ENCODE data around the gene SBNO2. TPM values are rescaled to one million over a fixed set of nuclear protein-coding genes. Genes with fewer than 3 reads are reported as not detected.

SBNO2 gene
- total and polyA plus RNA-seq, 2 donors (not counting 3 experiments of a cell fraction or from before 2014, with no cell fraction given): 31.4 to 65.7 TPM

DNA sequence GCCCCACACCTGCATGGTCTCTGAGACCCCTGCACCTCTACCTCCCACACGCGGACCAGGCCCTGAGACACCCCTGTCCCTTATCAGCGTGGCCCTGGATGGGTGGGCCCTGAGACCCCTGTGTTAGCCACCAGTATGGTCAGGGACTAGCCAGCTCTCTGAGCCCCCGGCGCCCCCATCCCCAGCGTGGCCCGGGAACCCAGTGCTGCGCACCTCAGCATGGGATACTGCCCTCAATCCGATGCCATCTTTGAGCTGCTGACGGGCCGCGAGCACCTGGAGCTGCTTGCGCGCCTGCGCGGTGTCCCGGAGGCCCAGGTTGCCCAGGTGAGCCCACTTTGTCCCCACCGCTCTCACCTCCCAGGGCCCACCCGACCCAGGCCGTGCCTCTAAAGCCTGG is 112.1 kb downstream of the SBNO2 start:
- H3K9ac ChIP-seq (replicated peaks; ENCODE audit: extremely low read depth, insufficient read depth, low read length): no peak overlapping the region
- no peaks in the 10 kb centered on the region for H3K9me3 ChIP-seq (replicated peaks; ENCODE audit: control insufficient read depth, insufficient read depth, low read length)
- ChIA-PET CTCF (no interaction called here), POLR2A (no interaction called here)
- H3K4me1 ChIP-seq (ENCODE audit: control insufficient read depth, extremely low read depth, insufficient read depth, low read length): peaks cover 17% of the 10 kb centered on the region
- H3K9me1 ChIP-seq (replicated peaks; ENCODE audit: control insufficient read depth, extremely low read depth, insufficient read depth, low read length): no peaks in the 10 kb centered on the region
- H3K79me2 ChIP-seq (ENCODE audit: control insufficient read depth, insufficient read depth, low read length): no peaks in the 10 kb centered on the region
- intact Hi-C loops (cut with micrococcal nuclease): no loop called here
- no peak for TF ChIP-seq MYC (IDR thresholded peaks at IDR 0.05; ENCODE audit: low read depth, low read length)
- no peak for TF ChIP-seq FOS (IDR thresholded peaks at IDR 0.05; ENCODE audit: borderline replicate concordance, insufficient read depth, low read length)
- TF ChIP-seq, protein P1, sequence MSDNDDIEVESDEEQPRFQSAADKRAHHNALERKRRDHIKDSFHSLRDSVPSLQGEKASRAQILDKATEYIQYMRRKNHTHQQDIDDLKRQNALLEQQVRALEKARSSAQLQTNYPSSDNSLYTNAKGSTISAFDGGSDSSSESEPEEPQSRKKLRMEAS (IDR thresholded peaks at IDR 0.05; ENCODE audit: insufficient read depth, insufficient read length): no peak
- TF ChIP-seq EZH2 (IDR thresholded peaks at IDR 0.05; ENCODE audit: borderline replicate concordance, low read depth, low read length, severe bottlenecking): no peak
- TF ChIP-seq, protein P2, sequence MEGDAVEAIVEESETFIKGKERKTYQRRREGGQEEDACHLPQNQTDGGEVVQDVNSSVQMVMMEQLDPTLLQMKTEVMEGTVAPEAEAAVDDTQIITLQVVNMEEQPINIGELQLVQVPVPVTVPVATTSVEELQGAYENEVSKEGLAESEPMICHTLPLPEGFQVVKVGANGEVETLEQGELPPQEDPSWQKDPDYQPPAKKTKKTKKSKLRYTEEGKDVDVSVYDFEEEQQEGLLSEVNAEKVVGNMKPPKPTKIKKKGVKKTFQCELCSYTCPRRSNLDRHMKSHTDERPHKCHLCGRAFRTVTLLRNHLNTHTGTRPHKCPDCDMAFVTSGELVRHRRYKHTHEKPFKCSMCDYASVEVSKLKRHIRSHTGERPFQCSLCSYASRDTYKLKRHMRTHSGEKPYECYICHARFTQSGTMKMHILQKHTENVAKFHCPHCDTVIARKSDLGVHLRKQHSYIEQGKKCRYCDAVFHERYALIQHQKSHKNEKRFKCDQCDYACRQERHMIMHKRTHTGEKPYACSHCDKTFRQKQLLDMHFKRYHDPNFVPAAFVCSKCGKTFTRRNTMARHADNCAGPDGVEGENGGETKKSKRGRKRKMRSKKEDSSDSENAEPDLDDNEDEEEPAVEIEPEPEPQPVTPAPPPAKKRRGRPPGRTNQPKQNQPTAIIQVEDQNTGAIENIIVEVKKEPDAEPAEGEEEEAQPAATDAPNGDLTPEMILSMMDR (IDR thresholded peaks at IDR 0.05; ENCODE audit: extremely low read depth in 1 of 2, insufficient read depth in 1 of 2, low read depth in 1 of 2, low read length in 2 of 2): no peak
- TF ChIP-seq JUN (IDR thresholded peaks at IDR 0.05; ENCODE audit: borderline replicate concordance, insufficient read depth, insufficient read length, low read depth): no peak
- TF ChIP-seq POLR2A (IDR thresholded peaks at IDR 0.05; ENCODE audit: low read depth, low read length): no peak
- no peak for TF ChIP-seq POLR2AphosphoS5 (IDR thresholded peaks at IDR 0.05; ENCODE audit: insufficient read depth, low read depth, low read length)
- no peak for TF ChIP-seq GATA2 (IDR thresholded peaks at IDR 0.05; ENCODE audit: insufficient read depth, insufficient read length, low read depth, low read length)
- no peaks in the 10 kb centered on the region for H4K20me1 ChIP-seq (replicated peaks; ENCODE audit: control insufficient read depth, extremely low read depth, insufficient read depth, low read length)
- no TSS peak for BruUV-seq (replicated peaks)
- no peak overlapping the region for H3K4me2 ChIP-seq (ENCODE audit: insufficient read depth, low read length)
- no peaks in the 10 kb centered on the region for H3K27me3 ChIP-seq (ENCODE audit: control insufficient read depth in 2 of 2, insufficient read depth in 2 of 2, low read length in 2 of 2)
- H3K36me3 ChIP-seq (ENCODE audit: control insufficient read depth in 2 of 2, extremely low read depth in 1 of 2, insufficient read depth in 2 of 2, low read length in 2 of 2): no peaks in the 10 kb centered on the region
- H3K4me3 ChIP-seq (replicated peaks in 1 of 3; ENCODE audit: insufficient read depth in 1 of 3, low read depth in 1 of 3, low read length in 3 of 3): no peak overlapping the region
- no peak overlapping the region for H2AFZ ChIP-seq (ENCODE audit: low read depth, low read length)
- DNase-seq (ENCODE audit: low read depth, low spot score) (no peak), FAIRE-seq (no peak)
- no peak overlapping the region for H3K27ac ChIP-seq (ENCODE audit: insufficient read depth, low read depth, low read length)
- dilution Hi-C loops (cut with MboI; ENCODE audit: extremely low pct_ligation_motif_present, low sequenced_read_pairs): no loop called here

All from endothelial cell of umbilical vein (primary cell).